HepG2 (cell line): ENCODE results near the gene ENAH. TPM values are rescaled to one million over a fixed set of nuclear protein-coding genes. Genes with fewer than 3 reads are reported as not detected.
A peak's percentile ranks its signal among the peaks of the same experiment; 100 is the strongest.

ENCODE experiments used
- AHR ChIP-seq: IDR thresholded peaks from 2 replicates; pipeline ENCODE4 v1.6.1; 2018; ENCODE audit warnings: missing genetic modification reagents, missing compliant biosample characterization
- CREB1 ChIP-seq, 2 experiments: fragments of 450-650 bp in 1 of 2; IDR thresholded peaks; 2 replicates each; pipeline ENCODE4 v1.6.1; 2016 to 2017; ENCODE audit warnings: control low read depth in 1 of 2, mild to moderate bottlenecking in 1 of 2, missing compliant biosample characterization in 1 of 2, missing genetic modification characterization in 1 of 2
- EED ChIP-seq: sonication (generic); formaldehyde crosslinking; IDR thresholded peaks from 2 replicates; pipeline ENCODE4 v1.5.0; 2020; ENCODE audit warnings: mild to moderate bottlenecking, missing genetic modification reagents
- FOSL1 ChIP-seq: sonication (generic); formaldehyde crosslinking; IDR thresholded peaks from 2 replicates; pipeline ENCODE4 v1.9.0; 2021; ENCODE audit warnings: missing genetic modification reagents, borderline replicate concordance
- FOSL2 ChIP-seq: sonication (generic); formaldehyde crosslinking; IDR thresholded peaks from 2 replicates; pipeline ENCODE4 v1.4.0; 2020; ENCODE audit warnings: missing genetic modification reagents
- FOXA3 ChIP-seq: IDR thresholded peaks from 2 replicates; pipeline ENCODE4 v1.6.1; 2016; ENCODE audit warnings: missing genetic modification reagents, missing compliant biosample characterization
- JUNB ChIP-seq: sonication (generic); formaldehyde crosslinking; IDR thresholded peaks from 2 replicates; pipeline ENCODE4 v1.8.0; 2022; ENCODE audit warnings: missing genetic modification reagents, mild to moderate bottlenecking, borderline replicate concordance
- MAZ ChIP-seq, 2 experiments: sonication (generic) in 1 of 2; formaldehyde crosslinking in 1 of 2; IDR thresholded peaks; 2 replicates each; pipeline versions ENCODE4 v1.5.0 to v1.6.1; 2012 to 2020; ENCODE audit warnings: low read depth in 2 of 2, mild to moderate bottlenecking in 2 of 2, borderline replicate concordance in 1 of 2, improper control_type of control experiment in 1 of 2, low read length in 1 of 2, missing genetic modification reagents in 1 of 2, moderate library complexity in 1 of 2
- MYNN ChIP-seq: sonication (generic); formaldehyde crosslinking; IDR thresholded peaks from 2 replicates; pipeline ENCODE4 v1.4.0; 2020; ENCODE audit warnings: mild to moderate bottlenecking, low read depth, missing genetic modification reagents
- NFE2L2 ChIP-seq: fragments of 150-350 bp; IDR thresholded peaks from 2 replicates; pipeline ENCODE4 v1.6.1; 2014; ENCODE audit warnings: low read length
- NFYB ChIP-seq: sonication (generic); formaldehyde crosslinking; IDR thresholded peaks from 2 replicates; pipeline ENCODE4 v1.4.0; 2020; ENCODE audit warnings: missing genetic modification reagents
- RAD51 ChIP-seq: fragments of 450-650 bp; IDR thresholded peaks from 2 replicates; pipeline ENCODE4 v1.6.1; 2016; ENCODE audit warnings: borderline replicate concordance
- SOX6 ChIP-seq, 2 experiments: fragments of 450-650 bp in 1 of 2; sonication (generic) in 1 of 2; formaldehyde crosslinking in 1 of 2; IDR thresholded peaks; 2 replicates each; pipeline versions ENCODE4 v1.4.0 to v1.6.1; 2017 to 2020; ENCODE audit warnings: antibody characterized with exemption in 1 of 2, mild to moderate bottlenecking in 1 of 2, missing genetic modification reagents in 1 of 2
- STAT5B ChIP-seq: sonication (generic); formaldehyde crosslinking; IDR thresholded peaks from 2 replicates; pipeline ENCODE4 v1.4.0; 2020; ENCODE audit warnings: missing genetic modification reagents
- TCF7 ChIP-seq: sonication (generic); IDR thresholded peaks from 2 replicates; pipeline ENCODE4 v1.6.1; 2016; ENCODE audit warnings: antibody characterized with exemption, low read depth
- TMF1 ChIP-seq: sonication (generic); formaldehyde crosslinking; IDR thresholded peaks from 2 replicates; pipeline ENCODE4 v1.8.1; 2022; ENCODE audit warnings: low read depth, missing genetic modification reagents
- TOE1 ChIP-seq: sonication (generic); formaldehyde crosslinking; IDR thresholded peaks from 2 replicates; pipeline ENCODE4 v1.4.0; 2020; ENCODE audit warnings: mild to moderate bottlenecking, missing genetic modification reagents
- ZBTB21 ChIP-seq: sonication (generic); formaldehyde crosslinking; IDR thresholded peaks from 2 replicates; pipeline ENCODE4 v1.4.0; 2020; ENCODE audit warnings: missing genetic modification reagents
- ZNF33B ChIP-seq: sonication (generic); formaldehyde crosslinking; IDR thresholded peaks from 2 replicates; pipeline ENCODE4 v1.5.1; 2020; ENCODE audit warnings: mild to moderate bottlenecking, missing genetic modification reagents
- ZNF709 ChIP-seq: sonication (generic); formaldehyde crosslinking; IDR thresholded peaks from 2 replicates; pipeline ENCODE4 v1.5.0; 2020; ENCODE audit warnings: mild to moderate bottlenecking, missing genetic modification reagents
- ZNF737 ChIP-seq: sonication (generic); formaldehyde crosslinking; IDR thresholded peaks from 2 replicates; pipeline ENCODE4 v1.5.0; 2020; ENCODE audit warnings: missing genetic modification reagents, mild to moderate bottlenecking, borderline replicate concordance
- polyA plus RNA-seq, 8 experiments: library from polyadenylated mRNA; depleted of rRNA in 3 of 8; stranded (reverse) in 7 of 8; unstranded in 1 of 8; fragments of >200 nt; fragmentation: Illumina TruSeq in 4 of 8; extraction: Trizol in 4 of 8; gene quantifications; 2 replicates each; pipeline versions ENCODE4 v1.2.1 to v1.2.3, GENCODE V29; 2011 to 2016; ENCODE audit warnings: low read depth in 4 of 8, missing spikeins in 1 of 8, mixed read lengths in 1 of 8; ENCODE audit not compliant: insufficient read depth in 1 of 8
- total RNA-seq, 5 experiments: library from RNA; depleted of rRNA; stranded (reverse); fragments of >200 nt; fragmentation: Illumina TruSeq; extraction: Trizol; gene quantifications; 2 replicates each; pipeline ENCODE4 v1.2.3, GENCODE V29; 2016; ENCODE audit warnings: low read depth in 1 of 5
- TF ChIP-seq, protein P1 (sequence below): IDR thresholded peaks from 2 replicates; pipeline ENCODE4 v1.6.1; 2016; ENCODE audit warnings: low read depth
- TF ChIP-seq, protein P2 (sequence below): IDR thresholded peaks from 2 replicates; pipeline ENCODE4 v1.4.0; 2020; ENCODE audit warnings: mild to moderate bottlenecking, missing genetic modification reagents
- TF ChIP-seq, protein P3 (sequence below): sonication (generic); formaldehyde crosslinking; IDR thresholded peaks from 2 replicates; pipeline ENCODE4 v1.8.1; 2023; ENCODE audit warnings: mild to moderate bottlenecking, missing genetic modification reagents, borderline replicate concordance

ENAH gene
- total and polyA plus RNA-seq, 2 of the 13 experiments (the other 11 are each of a cell fraction or from before 2014, with no cell fraction given) = 22.1 to 58.3 TPM

DNA sequence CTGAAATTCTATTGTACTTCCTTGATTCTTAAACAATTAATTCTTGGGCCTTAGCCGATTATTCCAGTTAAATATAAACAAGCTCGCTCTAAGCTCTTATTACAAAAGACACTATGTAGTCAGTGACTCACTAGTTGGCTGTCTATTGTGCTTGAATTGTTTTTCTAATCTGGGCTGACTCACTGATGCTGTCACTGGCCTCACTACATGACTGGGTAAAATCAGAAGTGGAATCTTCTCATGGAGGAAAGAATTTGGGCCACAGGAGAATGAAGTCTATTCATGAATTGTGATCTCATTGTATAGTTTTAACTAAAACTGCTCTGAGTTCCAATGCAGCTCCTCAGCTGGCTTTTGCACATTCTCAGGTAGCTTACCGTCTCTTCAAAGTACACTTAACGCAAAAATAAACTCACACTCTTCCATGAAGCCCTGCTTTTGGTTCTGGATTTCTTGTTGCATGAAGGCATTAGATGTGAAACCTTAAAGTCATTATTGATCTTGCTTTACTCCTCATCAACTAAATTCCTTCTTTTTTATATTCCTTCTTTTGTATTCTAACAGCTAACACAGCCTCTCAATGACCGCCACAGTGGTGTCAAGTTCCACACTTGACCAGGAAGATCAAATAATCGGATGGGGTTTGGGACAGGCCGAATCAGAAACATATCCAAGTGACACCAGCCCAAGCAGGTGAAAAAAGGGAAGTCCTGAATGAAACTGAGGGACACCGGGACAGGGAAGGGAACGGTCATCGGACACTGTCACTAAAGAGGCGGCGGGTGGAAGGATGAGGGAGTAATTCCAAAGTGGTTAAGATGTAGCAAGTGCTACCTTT is 144.2 kb downstream of the ENAH start (continued):
- TF ChIP-seq NFE2L2 (peak; percentile 57; the same call in 1 of the 2 replicates), EED (CRISPR knock-in tag) (no peak), TMF1 (CRISPR knock-in tag) (no peak), FOSL1 (CRISPR knock-in tag) (peak; percentile 39; the same call in 1 of the 2 replicates), FOXA3 (CRISPR knock-in tag) (peak; percentile 30; the same call in 1 of the 2 replicates), JUNB (CRISPR knock-in tag) (peak; percentile 34; the same call in 1 of the 2 replicates), NFYB (CRISPR knock-in tag) (no peak), FOSL2 (CRISPR knock-in tag) (peak; percentile 92), ZNF709 (CRISPR knock-in tag) (no peak), CREB1 (IDR thresholded peaks at IDR 0.05) (peak; percentile 71), CREB1 (CRISPR knock-in tag; IDR thresholded peaks at IDR 0.05) (0 out of 2 replicates have a peak, but pooled peaks have one; percentile 44), MYNN (CRISPR knock-in tag) (no peak), AHR (CRISPR knock-in tag) (no peak), TCF7 (no peak), TOE1 (CRISPR knock-in tag) (no peak), MAZ (IDR thresholded peaks at IDR 0.05; ENCODE audit: borderline replicate concordance, low read depth, low read length) (no peak), MAZ (CRISPR knock-in tag; IDR thresholded peaks at IDR 0.05; ENCODE audit: low read depth) (no peak), STAT5B (CRISPR knock-in tag) (no peak), ZBTB21 (CRISPR knock-in tag) (peak; percentile 94), ZNF737 (no peak), RAD51 (no peak), SOX6 (IDR thresholded peaks at IDR 0.05) (no peak), SOX6 (CRISPR knock-in tag; IDR thresholded peaks at IDR 0.05) (peak; percentile 66; the same call in 1 of the 2 replicates), ZNF33B (CRISPR knock-in tag) (no peak)
- TF ChIP-seq, protein P1, sequence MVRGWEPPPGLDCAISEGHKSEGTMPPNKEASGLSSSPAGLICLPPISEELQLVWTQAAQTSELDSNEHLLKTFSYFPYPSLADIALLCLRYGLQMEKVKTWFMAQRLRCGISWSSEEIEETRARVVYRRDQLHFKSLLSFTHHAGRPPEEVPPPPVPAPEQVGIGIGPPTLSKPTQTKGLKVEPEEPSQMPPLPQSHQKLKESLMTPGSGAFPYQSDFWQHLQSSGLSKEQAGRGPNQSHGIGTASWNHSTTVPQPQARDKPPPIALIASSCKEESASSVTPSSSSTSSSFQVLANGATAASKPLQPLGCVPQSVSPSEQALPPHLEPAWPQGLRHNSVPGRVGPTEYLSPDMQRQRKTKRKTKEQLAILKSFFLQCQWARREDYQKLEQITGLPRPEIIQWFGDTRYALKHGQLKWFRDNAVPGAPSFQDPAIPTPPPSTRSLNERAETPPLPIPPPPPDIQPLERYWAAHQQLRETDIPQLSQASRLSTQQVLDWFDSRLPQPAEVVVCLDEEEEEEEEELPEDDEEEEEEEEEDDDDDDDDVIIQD = peak; percentile 59; the same call in 1 of the 2 replicates
- TF ChIP-seq, protein P2, sequence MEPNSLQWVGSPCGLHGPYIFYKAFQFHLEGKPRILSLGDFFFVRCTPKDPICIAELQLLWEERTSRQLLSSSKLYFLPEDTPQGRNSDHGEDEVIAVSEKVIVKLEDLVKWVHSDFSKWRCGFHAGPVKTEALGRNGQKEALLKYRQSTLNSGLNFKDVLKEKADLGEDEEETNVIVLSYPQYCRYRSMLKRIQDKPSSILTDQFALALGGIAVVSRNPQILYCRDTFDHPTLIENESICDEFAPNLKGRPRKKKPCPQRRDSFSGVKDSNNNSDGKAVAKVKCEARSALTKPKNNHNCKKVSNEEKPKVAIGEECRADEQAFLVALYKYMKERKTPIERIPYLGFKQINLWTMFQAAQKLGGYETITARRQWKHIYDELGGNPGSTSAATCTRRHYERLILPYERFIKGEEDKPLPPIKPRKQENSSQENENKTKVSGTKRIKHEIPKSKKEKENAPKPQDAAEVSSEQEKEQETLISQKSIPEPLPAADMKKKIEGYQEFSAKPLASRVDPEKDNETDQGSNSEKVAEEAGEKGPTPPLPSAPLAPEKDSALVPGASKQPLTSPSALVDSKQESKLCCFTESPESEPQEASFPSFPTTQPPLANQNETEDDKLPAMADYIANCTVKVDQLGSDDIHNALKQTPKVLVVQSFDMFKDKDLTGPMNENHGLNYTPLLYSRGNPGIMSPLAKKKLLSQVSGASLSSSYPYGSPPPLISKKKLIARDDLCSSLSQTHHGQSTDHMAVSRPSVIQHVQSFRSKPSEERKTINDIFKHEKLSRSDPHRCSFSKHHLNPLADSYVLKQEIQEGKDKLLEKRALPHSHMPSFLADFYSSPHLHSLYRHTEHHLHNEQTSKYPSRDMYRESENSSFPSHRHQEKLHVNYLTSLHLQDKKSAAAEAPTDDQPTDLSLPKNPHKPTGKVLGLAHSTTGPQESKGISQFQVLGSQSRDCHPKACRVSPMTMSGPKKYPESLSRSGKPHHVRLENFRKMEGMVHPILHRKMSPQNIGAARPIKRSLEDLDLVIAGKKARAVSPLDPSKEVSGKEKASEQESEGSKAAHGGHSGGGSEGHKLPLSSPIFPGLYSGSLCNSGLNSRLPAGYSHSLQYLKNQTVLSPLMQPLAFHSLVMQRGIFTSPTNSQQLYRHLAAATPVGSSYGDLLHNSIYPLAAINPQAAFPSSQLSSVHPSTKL (CRISPR knock-in tag) = peak; percentile 28; the same call in 1 of the 2 replicates
- TF ChIP-seq, protein P3, sequence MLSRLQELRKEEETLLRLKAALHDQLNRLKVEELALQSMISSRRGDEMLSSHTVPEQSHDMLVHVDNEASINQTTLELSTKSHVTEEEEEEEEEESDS (CRISPR knock-in tag) = no peak
